GM23338 (cell line): ENCODE data around the gene TMEM61. TPM values are rescaled to one million over a fixed set of nuclear protein-coding genes. Genes with fewer than 3 reads are reported as not detected.

Experiments
- ATAC-seq: fragments of 200-7000 bp; cut with Tn5 transposase; 3 replicates; pipeline ENCODE4 v1.9.1; 2020
- DNase-seq: peaks from one replicate; pipeline ENCODE4 v3.0.0-alpha.2; 2015; ENCODE audit warnings: low spot score
- H2AFZ ChIP-seq: fragments of 200-600 bp; sonication (generic); 2 replicates; pipeline ENCODE4 v1.8.0; 2016; ENCODE audit warnings: antibody characterized with exemption, mild to moderate bottlenecking, moderate library complexity
- H3F3A ChIP-seq: fragments of 200-600 bp; sonication (generic); replicated peaks from 2 replicates; pipeline ENCODE4 v1.8.0; 2017; ENCODE audit warnings: antibody characterized with exemption, mixed run types, low read depth
- H3K27ac ChIP-seq: fragments of 200-600 bp; sonication (generic); 2 replicates; pipeline ENCODE4 v1.6.1; 2016; ENCODE audit warnings: low read depth
- H3K27me3 ChIP-seq: fragments of 200-600 bp; sonication (generic); 2 replicates; pipeline ENCODE4 v1.8.0; 2016; ENCODE audit warnings: mild to moderate bottlenecking, mixed run types, moderate library complexity; ENCODE audit not compliant: insufficient read depth
- H3K36me3 ChIP-seq: fragments of 200-600 bp; sonication (generic); 2 replicates; pipeline ENCODE4 v1.8.0; 2016; ENCODE audit warnings: mild to moderate bottlenecking; ENCODE audit not compliant: insufficient read depth
- H3K4me1 ChIP-seq: fragments of 200-600 bp; sonication (generic); 2 replicates; pipeline ENCODE4 v1.8.0; 2016; ENCODE audit warnings: mild to moderate bottlenecking, moderate library complexity; ENCODE audit not compliant: insufficient read depth
- H3K4me2 ChIP-seq: fragments of 200-600 bp; sonication (generic); 2 replicates; pipeline ENCODE4 v1.7.1; 2017; ENCODE audit warnings: mixed run types
- H3K4me3 ChIP-seq: fragments of 200-600 bp; sonication (generic); 2 replicates; pipeline ENCODE4 v1.6.1; 2016; ENCODE audit warnings: mixed run types
- H3K79me2 ChIP-seq: fragments of 200-600 bp; sonication (generic); replicated peaks from 2 replicates; pipeline ENCODE4 v1.8.0; 2017; ENCODE audit warnings: mild to moderate bottlenecking; ENCODE audit not compliant: insufficient read depth
- H3K9me2 ChIP-seq: fragments of 200-600 bp; sonication (generic); 2 replicates; pipeline ENCODE4 v1.8.0; 2017; ENCODE audit not compliant: insufficient read depth
- H4K20me1 ChIP-seq: fragments of 200-600 bp; sonication (generic); replicated peaks from 2 replicates; pipeline ENCODE4 v1.8.0; 2017; ENCODE audit warnings: mild to moderate bottlenecking; ENCODE audit not compliant: insufficient read depth
- H3K27ac Mint-ChIP-seq: 2 replicates; pipeline ENCODE4 v1.8.0; 2020; ENCODE audit warnings: inconsistent platforms, mild to moderate bottlenecking, moderate library complexity, mixed read lengths
- H3K27me3 Mint-ChIP-seq: 3 replicates; pipeline ENCODE4 v1.8.0; 2022; ENCODE audit warnings: low read depth, mild to moderate bottlenecking, moderate library complexity, mixed read lengths, inconsistent platforms; ENCODE audit not compliant: insufficient read depth, poor library complexity
- H3K36me3 Mint-ChIP-seq: 3 replicates; pipeline ENCODE4 v1.8.0; 2021; ENCODE audit warnings: low read depth, mild to moderate bottlenecking, inconsistent platforms, moderate library complexity, mixed read lengths
- H3K4me1 Mint-ChIP-seq: 3 replicates; pipeline ENCODE4 v1.8.0; 2020; ENCODE audit warnings: mild to moderate bottlenecking, inconsistent platforms, mixed read lengths
- H3K4me3 Mint-ChIP-seq: 3 replicates; pipeline ENCODE4 v1.8.0; 2021; ENCODE audit warnings: moderate library complexity, mild to moderate bottlenecking, inconsistent platforms, mixed read lengths
- H3K9me3 Mint-ChIP-seq: 3 replicates; pipeline ENCODE4 v1.8.0; 2020; ENCODE audit warnings: moderate library complexity, mild to moderate bottlenecking, inconsistent platforms, mixed read lengths
- EZH2 ChIP-seq: fragments of 200-600 bp; sonication (generic); IDR thresholded peaks from one replicate; pipeline ENCODE4 v1.8.0; 2017; ENCODE audit warnings: antibody characterized with exemption, mild to moderate bottlenecking, low read depth; ENCODE audit not compliant: unreplicated experiment
- EZH2phosphoT487 ChIP-seq: fragments of 200-600 bp; sonication (generic); IDR thresholded peaks from one replicate; pipeline ENCODE4 v1.8.1; 2018; ENCODE audit warnings: antibody characterized with exemption; ENCODE audit not compliant: unreplicated experiment
- NANOG ChIP-seq: IDR thresholded peaks from 2 replicates; pipeline ENCODE4 v1.6.1; 2016; ENCODE audit warnings: antibody characterized with exemption, borderline replicate concordance
- POLR2AphosphoS5 ChIP-seq: IDR thresholded peaks from 2 replicates; pipeline ENCODE4 v1.6.1; 2016; ENCODE audit warnings: antibody characterized with exemption, low read depth
- REST ChIP-seq: IDR thresholded peaks from one replicate; pipeline ENCODE4 v1.6.1; 2018; ENCODE audit warnings: antibody characterized with exemption; ENCODE audit not compliant: unreplicated experiment
- STAT1 ChIP-seq: IDR thresholded peaks from one replicate; pipeline ENCODE4 v1.6.1; 2016; ENCODE audit warnings: antibody characterized with exemption; ENCODE audit not compliant: unreplicated experiment
- ZNF331 ChIP-seq: fragments of 250-450 bp; sonication (Bioruptor Pico); IDR thresholded peaks from 2 replicates; pipeline ENCODE4 v1.5.0; 2020; ENCODE audit warnings: low read depth, mild to moderate bottlenecking, moderate library complexity
- polyA plus RNA-seq: library from polyadenylated mRNA; unstranded; fragments of >200 nt; fragmentation: Nextera tagmentation; extraction: Ambion mirVana; gene quantifications from 2 replicates; pipeline ENCODE4 v1.2.1, GENCODE V29; 2016
- total RNA-seq: library from RNA; depleted of rRNA; stranded (reverse); fragments of >200 nt; shearing (Covaris generic); gene quantifications from 2 replicates; pipeline ENCODE4 v1.2.3, GENCODE V29; 2014

Gene TMEM61
- total and polyA plus RNA-seq, 2 experiments from 2014 or later, result 2.0 to 3.6 TPM

GRCh38 chr1:54982739-54983138 lies 2.3 kb downstream of the TMEM61 start:
- no peak overlapping the region for H3K4me2 ChIP-seq
- H4K20me1 ChIP-seq, result no peaks in the 10 kb centered on the region
- no peaks in the 10 kb centered on the region for H3K9me2 ChIP-seq
- H3K4me3 ChIP-seq, result no peak overlapping the region
- no peaks in the 10 kb centered on the region for H3K79me2 ChIP-seq
- ATAC-seq, result no peak
- no peak overlapping the region for H3K27ac ChIP-seq
- Mint-ChIP-seq H3K36me3 (no peaks in the 10 kb centered on the region), H3K4me1 (peaks cover 26% of the 10 kb centered on the region), H3K27ac (no peak overlapping the region), H3K27me3 (peaks cover 22% of the 10 kb centered on the region), H3K4me3 (no peak overlapping the region), H3K9me3 (no peaks in the 10 kb centered on the region)
- peaks cover 21% of the 10 kb centered on the region for H3K4me1 ChIP-seq
- H3F3A ChIP-seq, result no peaks in the 10 kb centered on the region
- DNase-seq, result no peak
- peaks cover 29% of the 10 kb centered on the region for H3K27me3 ChIP-seq
- no peak overlapping the region for H2AFZ ChIP-seq
- no peaks in the 10 kb centered on the region for H3K36me3 ChIP-seq
- no peak for TF ChIP-seq POLR2AphosphoS5
- TF ChIP-seq EZH2, result no peak
- TF ChIP-seq EZH2phosphoT487, result no peak
- no peak for TF ChIP-seq ZNF331 (CRISPR knock-in tag)
- no peak for TF ChIP-seq STAT1
- TF ChIP-seq NANOG, result no peak

GRCh38 chr1:54984131-54984842 lies 3.9 kb downstream of the TMEM61 start:
- Histone ChIP-seq H3K4me3 (no peak overlapping the region), H3K27me3 (peaks cover 23% of the 10 kb centered on the region), H3K79me2 (no peaks in the 10 kb centered on the region), H3K4me1 (peaks cover 16% of the 10 kb centered on the region), H3K4me2 (no peak overlapping the region), H3K9me2 (no peaks in the 10 kb centered on the region), H4K20me1 (no peaks in the 10 kb centered on the region), H3F3A (no peaks in the 10 kb centered on the region), H3K36me3 (no peaks in the 10 kb centered on the region), H3K27ac (0 out of 2 replicates have a peak overlapping the region, but pooled peaks have one; percentile 32), H2AFZ (no peak overlapping the region)
- DNase-seq (no peak), ATAC-seq (no peak)
- Mint-ChIP-seq H3K27me3 (peaks cover 26% of the 10 kb centered on the region), H3K4me3 (no peak overlapping the region), H3K4me1 (peaks cover 20% of the 10 kb centered on the region), H3K27ac (no peak overlapping the region), H3K9me3 (no peaks in the 10 kb centered on the region), H3K36me3 (no peaks in the 10 kb centered on the region)
- TF ChIP-seq STAT1 (no peak), EZH2phosphoT487 (no peak), REST (no peak)
